Inflammatory macrophage treated with lipopolysaccharide for 1 hour (primary cell): ENCODE measurements around the gene PTDSS2.
"Not testable (repeated sequence)": the region's sequence is repeated elsewhere in the genome, so short reads cannot be mapped to it uniquely, and the experiment has no call there.

ENCODE experiments used
- DNase-seq, 2 donors: peaks; one replicate each; pipeline ENCODE4 v3.0.0-alpha.2; 2020 to 2022

The PTDSS2 gene

DNA sequence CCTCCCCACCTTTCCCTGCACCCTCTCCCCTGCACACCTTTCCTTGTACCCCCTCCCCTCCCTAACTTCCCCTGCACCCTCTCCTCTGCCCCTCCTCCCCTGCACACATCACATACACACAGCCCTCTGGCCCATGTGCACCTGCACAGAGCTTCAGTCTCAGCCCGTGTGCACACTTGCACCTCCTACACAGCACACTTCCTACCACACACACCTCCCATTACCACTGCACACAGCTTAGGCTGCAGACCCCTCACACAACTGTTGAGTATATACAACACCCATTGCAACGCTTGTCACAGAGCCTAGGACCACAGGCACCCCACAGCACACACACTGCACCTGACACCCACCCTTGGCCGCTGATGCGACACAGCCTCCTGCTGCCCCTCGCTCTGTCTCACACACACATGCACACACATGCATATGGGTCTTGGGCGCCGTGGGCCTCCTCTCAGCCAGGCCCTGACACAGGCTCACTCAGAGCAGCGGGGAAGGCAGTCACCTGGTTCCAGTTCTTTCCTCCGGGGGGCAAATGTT, 35.7 kb upstream of the PTDSS2 start:
- no peak for DNase-seq

DNA sequence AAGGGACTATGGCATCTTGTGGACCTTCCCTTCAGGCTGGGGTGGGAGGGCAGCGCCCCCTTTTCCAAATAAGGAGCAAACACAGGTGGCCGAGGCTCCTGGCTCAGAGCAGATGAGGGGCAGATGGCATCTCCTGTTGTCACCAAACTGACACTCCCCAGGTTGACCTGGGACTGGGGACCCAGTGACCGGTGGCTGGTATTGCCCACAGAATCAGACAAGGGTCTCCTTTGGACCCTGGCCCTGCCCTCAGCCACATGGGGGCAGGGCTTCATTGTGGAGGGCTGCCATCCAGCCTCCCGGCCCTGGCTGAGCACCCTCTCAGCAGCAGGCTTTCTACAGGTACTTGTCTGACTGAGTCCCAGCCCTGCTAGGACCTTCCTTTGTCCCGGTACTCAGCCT, 34.4 kb upstream of the PTDSS2 start:
- DNase-seq: no peak

DNA sequence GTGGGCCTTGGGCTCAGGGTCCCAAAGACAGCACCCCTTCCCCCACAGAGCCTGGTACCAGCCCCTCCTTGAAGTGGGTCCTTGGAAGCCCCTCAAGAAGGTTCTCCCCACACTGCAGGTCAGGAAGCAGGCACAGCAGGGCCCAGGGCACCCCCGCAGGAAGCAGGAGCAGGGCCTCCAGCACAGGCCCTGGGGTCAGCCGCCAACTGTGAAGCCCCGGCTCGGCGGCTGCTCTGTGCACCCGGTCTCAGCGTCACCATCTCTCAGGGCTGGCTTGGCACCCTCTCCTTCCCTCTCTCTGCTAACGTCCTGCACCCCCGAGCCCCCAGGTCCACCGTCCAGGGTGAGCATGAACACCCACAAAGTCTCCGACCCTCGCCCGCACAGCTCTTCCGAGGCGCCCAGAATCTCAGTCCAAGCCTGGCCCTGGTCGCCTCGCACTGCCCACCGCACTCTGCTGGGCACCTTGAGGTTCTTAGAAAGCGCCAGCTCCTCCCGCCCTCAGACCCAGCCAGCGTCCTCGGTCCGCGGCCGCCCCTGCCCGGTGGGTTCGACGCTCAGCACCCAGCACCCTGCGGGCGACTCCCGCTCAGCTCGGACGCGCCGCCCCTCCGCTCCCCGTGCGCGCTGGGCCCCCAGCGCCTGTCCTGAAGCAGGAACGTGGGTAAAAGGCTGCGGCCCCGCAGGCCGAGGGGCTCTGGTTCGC, 33.9 kb upstream of the PTDSS2 start:
- no peak for DNase-seq

DNA sequence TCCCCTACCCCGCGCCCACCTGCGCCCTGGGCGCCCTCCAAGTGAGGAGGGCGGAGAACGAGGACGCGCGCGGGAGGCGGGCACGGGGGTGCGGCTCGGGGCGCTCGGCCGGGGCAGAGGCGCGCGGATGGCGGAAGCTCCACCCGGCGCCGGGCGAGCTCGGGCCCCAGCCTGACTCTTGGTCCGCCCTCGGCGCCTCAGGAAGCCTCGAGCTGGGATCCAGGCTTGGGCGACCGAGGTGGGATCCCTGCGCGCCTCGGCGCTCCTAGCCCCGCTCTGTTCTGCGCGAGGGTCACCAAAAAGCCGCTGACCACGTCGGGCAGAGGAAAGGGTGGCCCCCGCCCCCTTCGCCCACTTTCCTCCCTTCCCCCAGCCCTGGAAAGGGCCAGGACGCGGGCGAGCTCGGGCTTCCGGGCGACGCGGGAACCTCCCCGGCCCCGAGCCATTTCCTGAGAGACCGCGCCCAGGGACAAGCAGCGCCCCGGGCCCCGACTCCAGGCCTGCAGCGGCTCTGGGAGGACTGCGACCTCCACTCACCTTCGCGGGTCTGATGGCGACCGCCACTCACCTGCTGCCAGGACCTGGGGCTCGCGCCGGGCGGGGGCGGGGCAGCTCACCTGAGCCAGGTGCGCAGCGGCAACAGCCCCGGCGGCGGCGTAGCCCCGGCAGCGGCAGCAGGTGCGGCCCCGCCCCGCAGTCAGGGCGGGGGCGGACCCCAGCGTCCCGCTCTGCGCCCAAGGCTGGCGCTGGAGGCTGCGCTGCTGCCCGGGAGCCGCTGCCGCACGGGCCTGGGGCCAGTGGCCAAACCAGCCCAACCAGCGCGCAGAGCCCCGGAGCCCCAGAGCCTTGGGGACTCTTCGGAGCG, 33.1 kb upstream of the PTDSS2 start:
- peak in 1 of 2 donors; percentile 54 for DNase-seq

DNA sequence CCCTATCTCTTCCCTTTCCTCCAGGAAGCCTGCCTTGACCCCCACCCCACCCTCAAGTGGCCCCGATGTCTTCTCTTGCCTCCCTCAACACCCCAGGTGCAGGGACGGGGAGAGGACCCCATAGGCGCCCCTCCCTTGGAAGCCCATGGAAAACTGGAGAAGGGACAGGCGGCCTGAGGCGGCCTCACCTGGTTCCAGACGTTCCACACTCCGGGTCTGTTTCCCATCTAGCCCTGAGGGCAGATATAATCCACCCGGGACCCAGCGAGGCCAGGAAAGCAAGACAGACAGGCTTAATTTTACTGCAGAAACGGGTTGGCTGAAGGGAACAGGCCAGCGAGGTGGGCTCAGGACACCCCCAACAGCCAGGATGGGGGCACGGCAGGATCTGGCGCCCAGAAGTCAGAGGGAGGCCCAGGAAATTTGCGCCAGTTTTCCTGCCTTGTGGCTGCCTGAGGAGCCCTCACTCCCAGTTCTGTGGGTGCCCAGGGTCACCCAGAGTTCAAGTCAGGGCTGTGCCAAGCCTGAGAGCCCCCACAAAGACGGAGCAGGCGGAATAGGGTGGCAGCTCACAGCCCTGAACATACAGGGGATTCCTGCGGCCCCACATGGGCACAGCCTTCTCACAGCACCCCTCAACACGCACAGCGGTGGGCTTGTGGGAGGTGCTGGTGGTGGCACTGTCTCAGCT, 32.3 kb upstream of the PTDSS2 start:
- no peak for DNase-seq

DNA sequence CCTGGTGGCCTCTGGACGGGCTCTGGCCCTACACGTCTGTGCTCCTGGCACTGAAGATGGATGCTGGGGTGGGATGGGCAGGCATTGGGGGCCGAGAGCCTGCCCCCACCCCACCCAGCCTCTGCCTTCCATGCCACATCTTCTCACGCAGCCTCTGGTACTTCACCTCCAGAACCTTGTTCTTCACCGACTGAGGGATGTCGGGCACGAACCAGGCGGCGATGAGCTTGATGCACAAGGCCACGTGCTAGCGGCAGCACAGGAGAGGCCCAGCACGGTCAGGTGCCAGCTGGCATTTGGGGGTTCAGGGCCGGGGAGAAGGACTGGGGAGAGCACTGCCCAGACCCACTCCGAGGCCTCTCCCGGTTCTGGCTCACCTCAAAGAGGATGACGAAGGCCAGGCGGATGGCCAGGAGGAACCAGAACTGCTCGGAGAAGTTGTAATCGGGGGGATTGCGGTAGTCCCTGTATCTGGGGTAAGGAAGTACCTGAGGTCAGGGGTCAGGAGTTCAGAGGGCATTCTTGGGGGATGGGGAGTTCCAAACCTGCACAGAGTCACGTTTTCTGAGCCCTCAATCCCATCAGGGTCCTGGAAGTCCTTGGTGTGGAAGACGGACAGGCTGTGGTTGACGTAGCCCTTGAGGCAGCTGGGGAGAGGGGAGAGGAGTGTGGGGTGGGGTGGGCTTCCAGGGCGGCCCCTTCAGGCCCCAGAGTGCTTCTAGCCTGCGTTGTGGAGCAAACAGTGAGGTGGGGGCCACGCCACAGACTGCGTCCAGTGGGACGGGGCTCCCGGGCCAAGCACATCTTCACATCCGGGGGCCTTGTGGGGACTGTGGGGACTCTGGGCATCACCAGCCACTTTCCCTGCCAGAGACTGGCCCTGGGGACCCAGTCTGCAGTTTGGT, 31.5 kb upstream of the PTDSS2 start:
- DNase-seq: no peak

DNA sequence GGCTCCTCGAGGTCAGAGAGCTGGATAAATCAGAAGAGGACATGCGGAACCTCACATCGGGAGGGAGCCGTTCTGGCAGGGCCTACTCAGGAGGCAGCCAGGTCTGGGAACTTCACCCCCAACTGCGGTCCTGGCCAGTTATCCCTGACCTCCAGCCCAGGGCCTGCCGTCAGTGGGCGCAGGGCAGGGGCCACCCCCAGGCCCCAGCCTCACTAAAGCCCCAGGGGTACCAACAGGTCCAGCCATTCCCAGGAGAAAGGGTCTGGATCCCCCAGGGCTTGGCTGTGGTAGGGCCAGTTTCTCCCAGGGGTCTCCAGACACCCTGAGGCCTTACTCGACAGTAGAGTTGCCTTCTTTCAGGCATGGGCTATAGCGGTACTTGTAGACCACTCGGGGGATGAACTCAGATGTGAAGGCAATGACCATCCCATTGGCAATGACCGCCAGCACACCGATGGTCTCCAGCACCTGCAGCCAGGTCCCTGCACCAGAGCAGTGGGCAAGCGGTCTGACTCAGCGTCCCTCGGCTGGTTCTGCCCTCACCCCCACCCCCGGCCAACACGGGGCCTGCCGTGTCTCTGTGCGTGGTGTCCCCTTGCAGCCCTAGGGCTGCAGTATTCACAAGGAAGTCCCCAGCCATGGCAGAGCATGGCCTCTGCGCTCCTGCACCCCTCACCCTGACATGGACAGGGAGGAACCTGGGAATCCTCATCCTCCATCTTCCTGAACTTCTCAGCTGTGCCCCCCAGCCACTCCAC, 30.7 kb upstream of the PTDSS2 start:
- DNase-seq: no peak

DNA sequence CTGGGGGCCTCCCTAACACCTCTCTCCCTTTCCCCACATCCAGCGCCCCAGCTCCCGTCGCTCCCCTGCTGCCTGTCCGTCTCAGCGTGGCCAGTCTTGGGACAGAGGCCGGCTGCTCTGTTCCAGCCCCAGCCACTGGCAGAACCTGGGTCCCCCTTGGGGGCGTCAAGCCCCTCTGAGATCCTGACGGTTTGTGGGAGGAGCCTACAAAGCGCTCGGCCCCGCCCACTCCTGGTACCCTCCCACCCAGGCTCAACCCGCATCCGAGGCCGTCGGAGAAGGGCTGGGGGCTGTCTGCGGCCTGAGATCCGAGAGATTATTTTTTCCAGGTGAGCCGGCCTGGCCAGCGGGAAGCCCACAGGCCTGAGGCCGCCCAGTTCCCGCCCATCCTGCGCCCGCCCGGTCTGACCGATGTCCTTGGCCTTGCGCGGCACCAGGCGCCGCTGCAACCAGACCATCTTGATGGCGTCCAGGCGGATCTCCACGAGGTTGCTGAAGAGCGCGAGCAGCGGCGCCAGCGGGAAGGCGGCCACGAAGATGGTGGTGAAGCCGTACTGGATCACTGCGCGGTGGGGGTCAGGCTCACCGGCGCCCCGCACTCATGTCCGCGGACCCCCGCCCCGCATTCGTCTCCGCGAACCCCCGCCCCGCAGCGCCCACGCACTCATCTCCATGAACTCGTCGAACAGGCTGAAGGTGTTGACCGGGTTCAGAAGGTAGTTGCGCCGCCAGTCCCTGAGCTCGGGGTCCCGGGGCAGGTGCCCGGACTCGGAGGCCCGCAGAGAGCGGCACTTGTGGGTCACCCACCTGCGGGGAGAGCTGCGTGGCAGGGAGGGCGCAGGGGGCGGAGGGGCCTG, 29.8 kb upstream of the PTDSS2 start:
- DNase-seq: no peak

DNA sequence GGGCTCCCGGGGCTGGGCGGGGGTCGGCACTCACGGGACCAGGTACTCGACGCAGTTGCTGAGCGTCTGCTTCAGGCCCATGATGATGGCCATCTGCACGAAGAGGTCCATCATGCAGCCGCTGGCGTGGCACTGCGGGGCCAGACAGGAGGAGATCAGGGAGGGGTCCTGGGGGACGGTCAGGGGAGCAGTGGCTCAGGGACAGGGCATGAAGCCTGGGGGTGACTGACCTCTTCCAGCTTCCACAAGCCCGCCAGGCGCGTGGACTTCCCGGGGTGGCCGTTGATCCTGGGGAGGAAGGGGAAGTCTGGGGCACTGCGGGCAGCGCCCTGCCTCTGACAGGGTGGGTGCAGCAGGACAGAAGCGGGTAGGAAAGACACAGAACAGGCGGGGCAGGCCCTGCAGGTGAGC, 29.2 kb upstream of the PTDSS2 start:
- no peak for DNase-seq

DNA sequence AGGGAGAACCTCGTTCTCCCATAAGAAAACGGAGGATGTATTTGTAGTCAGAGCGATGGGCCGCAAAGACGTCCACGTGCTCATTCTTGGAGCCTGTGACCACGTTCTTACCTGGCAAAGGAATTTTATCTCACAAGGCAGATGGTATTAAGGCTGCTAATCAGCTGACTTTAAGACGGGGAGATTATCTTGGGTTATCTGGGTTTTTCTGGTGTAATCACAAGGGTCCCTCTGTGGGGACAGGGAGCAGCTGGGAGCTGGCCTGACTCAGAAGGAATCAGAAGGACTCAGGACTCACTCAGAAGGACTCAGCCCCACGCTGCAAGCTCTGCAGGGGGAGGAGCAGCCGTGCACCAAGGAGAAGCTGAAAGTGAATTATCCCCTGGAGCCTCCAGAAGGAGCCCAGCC, 27.8 kb upstream of the PTDSS2 start:
- DNase-seq: no peak

DNA sequence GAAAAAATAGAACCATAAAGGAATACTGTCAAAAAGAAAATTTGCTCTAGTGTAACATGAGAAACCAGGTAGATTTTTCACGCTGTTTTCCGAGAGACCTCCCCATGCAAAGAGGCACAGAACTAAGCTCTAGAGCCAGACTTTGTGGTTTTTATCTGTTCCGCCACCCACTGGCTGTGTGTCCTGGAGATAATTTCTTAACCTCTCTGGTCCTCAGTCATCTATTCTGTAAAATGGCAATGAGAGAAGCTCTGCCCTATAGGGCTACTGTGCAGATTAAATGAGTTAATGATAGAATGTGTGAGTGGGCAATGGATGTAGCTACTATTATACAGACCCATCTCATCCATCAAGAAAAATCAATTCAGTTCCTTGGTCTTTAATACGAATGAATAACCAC, 25.8 kb upstream of the PTDSS2 start:
- DNase-seq: no peak

DNA sequence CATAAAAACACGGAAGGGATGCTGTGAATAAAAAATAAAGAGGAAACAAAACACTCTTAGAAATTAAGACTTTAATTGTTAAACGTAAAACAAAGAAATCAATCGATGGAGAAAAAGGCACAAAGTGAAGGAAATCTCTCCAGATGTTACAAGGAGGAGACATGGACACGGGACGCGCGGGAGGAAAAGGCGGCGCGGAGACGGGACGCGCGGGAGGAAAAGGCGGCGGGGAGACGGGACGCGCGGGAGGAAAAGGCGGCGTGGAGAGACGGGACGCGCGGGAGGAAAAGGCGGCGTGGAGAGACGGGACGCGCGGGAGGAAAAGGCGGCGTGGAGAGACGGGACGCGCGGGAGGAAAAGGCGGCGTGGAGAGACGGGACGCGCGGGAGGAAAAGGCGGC, 25.3 kb upstream of the PTDSS2 start:
- not testable (repeated sequence) for DNase-seq

DNA sequence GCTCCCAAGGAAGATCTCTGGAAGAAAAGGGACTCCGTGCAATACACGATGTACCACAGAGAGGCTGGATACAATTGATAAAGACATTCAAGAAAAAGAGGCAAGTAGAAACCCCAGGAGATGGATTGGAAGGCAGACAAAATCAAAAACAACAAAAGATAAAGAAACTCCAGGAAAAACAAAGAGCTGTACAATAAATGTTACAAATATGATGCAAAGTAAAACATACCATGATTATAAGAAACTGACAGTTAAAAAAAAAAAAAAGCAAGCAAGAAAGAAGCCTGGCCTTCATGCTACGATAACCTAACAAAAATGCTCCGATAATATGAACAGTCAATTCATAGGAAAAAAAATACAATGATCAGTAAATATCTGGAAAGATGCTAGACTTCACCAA, 24.8 kb upstream of the PTDSS2 start:
- no peak for DNase-seq

DNA sequence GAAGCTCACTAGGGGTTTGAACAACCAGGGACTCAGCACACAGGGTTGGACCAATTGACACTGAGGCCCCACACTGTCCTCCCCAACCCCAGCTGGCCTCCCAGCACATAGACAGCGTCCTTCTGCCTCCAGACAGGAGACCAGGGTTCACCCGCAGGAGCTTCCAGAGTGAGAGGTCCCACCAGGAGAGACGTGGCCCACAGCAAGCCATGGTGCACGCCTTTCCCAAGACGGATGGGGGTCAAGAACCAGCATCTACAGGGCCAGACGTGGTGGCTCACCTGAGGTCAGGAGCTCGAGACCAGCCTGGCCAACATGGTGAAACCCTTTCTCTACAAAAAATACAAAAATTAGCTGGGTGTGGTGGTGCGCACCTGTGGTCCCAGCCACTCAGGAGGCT, 23.2 kb upstream of the PTDSS2 start:
- DNase-seq: no peak

DNA sequence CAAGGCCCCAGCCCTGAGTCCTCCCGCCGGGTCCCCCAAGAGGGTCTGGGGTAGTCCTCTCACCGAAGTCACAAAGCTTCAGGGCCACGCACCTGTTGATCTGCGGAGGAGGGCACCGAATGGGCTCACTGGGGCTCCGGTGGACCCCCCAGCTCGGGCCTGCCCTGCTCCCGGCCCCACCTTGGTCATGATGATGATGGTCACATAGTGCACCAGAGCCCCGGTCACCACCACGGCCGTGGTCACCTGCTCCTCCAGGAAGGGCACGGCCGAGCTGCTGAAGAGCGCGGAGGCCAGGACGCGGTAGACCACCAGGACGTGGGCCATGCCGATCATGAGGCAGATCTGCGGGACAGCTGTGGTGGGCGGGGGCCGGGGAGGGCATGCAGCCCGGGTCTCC, 21.8 kb upstream of the PTDSS2 start:
- no peak for DNase-seq

DNA sequence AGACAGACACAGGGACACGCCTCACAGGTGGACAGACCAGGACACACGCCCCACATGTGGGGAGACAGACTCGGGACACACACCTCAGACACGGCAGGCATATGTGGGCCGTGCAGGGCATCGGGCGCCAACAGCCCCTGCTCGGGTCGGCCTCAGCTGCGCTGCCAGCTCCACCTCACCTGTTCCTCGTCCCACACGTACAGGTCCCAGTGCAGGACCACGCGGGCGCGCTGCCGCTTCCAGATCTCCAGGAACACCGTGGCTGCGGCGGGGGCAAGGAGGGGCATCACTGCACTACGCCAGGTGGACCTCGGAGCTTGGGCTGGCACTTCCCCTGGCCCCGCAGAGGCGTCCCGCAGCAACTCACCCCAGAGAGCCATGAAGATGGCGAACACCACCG, 20.7 kb upstream of the PTDSS2 start:
- no peak for DNase-seq

DNA sequence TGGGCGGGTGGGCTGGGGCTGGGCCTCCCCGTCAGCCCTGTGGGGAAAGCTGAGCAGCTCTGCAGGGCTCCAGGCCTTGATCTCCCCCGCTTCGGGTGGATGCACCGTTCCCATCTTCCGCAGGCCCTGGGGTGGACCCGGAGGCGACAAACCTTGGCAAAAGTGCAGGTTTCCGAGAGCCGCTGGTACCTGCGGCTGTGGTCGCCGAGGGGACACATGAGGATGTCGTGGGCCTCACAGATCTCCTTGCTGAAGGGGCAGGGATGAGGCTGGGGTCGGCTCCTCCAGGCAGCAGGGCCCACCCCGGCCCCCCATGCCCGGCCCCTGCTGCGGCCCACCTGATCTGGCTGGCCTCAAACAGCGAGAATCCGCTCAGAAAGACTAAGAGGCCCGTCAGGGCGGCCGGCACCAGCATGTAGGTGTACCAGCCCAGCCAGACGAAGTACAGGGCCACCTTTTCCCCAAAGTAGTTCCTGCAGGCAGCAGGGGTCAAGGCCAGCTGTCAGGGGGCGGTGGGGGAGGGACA, 20.1 kb upstream of the PTDSS2 start:
- DNase-seq: no peak

DNA sequence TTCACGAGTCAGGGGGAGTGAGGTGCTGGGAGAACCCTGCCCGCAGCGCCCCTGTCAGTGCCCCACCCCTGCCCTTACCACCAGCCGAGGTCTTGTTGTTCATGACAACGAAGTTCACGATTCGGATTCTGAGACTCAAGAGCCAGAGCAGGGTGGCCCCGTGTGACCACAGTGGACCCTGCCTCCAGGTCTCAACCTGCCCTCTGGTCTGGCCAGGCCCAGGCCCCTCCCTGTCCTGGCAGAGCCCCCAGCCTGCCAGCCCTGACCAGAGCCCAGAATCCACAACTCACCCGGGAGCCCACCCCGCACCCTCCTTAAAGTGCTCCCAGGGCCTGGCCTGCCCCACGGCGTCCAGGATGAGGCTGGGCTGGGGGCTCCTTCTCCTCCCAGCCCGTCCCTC, 18.2 kb upstream of the PTDSS2 start:
- DNase-seq: no peak

DNA sequence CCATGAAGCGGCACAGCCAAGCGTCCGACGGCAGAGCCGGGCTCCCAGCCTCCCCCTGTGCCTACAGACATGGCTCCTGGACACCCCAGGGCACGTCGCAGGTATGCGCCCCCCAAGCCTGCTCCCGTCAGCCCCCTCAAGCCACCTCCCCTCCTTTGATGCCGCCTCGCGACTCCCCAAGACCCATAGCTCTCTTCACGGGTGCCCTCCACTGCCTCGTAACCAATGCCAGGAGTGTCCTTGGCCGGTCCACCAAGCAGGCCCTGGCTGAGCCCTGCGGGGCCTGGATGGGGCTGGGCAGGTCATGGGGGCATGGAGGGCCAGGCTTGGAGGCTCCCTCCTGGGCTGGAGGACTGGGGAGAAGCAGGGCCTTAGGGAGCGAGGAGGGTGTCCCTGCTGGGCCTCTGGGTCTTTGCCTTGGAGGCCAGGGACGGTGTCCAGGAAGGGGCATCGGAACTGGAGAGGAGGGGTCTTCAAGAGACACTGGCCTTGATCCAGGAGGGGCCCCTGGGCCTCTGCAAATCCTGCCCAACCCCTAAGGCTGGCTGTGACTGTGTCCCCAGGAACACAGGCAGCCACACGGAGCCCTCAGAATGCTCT, 17.5 kb upstream of the PTDSS2 start:
- no peak for DNase-seq

DNA sequence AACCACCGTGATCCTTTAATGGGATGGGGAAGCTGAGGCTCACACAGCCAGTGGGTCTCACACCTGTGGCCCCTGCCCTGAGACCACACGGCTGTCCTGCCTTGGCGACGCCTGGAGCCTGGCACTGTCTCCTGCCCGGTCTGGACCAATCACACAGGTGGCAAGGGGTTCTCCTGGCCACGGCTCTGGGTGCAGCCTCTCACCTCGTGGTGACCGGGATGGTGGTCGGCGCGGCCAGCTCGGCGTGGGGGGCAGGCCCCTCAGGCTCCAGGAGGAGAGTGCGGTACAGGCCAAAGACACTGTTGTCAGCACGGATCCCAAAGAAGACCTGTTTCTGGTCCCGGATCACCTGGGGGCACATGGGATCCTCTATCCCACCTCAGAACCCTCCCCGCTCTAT, 17.0 kb upstream of the PTDSS2 start:
- no peak for DNase-seq
